GM23338 (cell line): ENCODE measurements around the gene ZNF397. TPM values are rescaled to one million over a fixed set of nuclear protein-coding genes. Genes with fewer than 3 reads are reported as not detected.

Source experiments
- ATAC-seq: fragments of 200-7000 bp; cut with Tn5 transposase; 3 replicates; pipeline ENCODE4 v1.9.1; 2020
- DNase-seq: peaks from one replicate; pipeline ENCODE4 v3.0.0-alpha.2; 2015; ENCODE audit warnings: low spot score
- H2AFZ ChIP-seq: fragments of 200-600 bp; sonication (generic); 2 replicates; pipeline ENCODE4 v1.8.0; 2016; ENCODE audit warnings: antibody characterized with exemption, mild to moderate bottlenecking, moderate library complexity
- H3F3A ChIP-seq: fragments of 200-600 bp; sonication (generic); replicated peaks from 2 replicates; pipeline ENCODE4 v1.8.0; 2017; ENCODE audit warnings: antibody characterized with exemption, mixed run types, low read depth
- H3K27ac ChIP-seq: fragments of 200-600 bp; sonication (generic); 2 replicates; pipeline ENCODE4 v1.6.1; 2016; ENCODE audit warnings: low read depth
- H3K27me3 ChIP-seq: fragments of 200-600 bp; sonication (generic); 2 replicates; pipeline ENCODE4 v1.8.0; 2016; ENCODE audit warnings: mild to moderate bottlenecking, mixed run types, moderate library complexity; ENCODE audit not compliant: insufficient read depth
- H3K36me3 ChIP-seq: fragments of 200-600 bp; sonication (generic); 2 replicates; pipeline ENCODE4 v1.8.0; 2016; ENCODE audit warnings: mild to moderate bottlenecking; ENCODE audit not compliant: insufficient read depth
- H3K4me1 ChIP-seq: fragments of 200-600 bp; sonication (generic); 2 replicates; pipeline ENCODE4 v1.8.0; 2016; ENCODE audit warnings: mild to moderate bottlenecking, moderate library complexity; ENCODE audit not compliant: insufficient read depth
- H3K4me2 ChIP-seq: fragments of 200-600 bp; sonication (generic); 2 replicates; pipeline ENCODE4 v1.7.1; 2017; ENCODE audit warnings: mixed run types
- H3K4me3 ChIP-seq: fragments of 200-600 bp; sonication (generic); 2 replicates; pipeline ENCODE4 v1.6.1; 2016; ENCODE audit warnings: mixed run types
- H3K79me2 ChIP-seq: fragments of 200-600 bp; sonication (generic); replicated peaks from 2 replicates; pipeline ENCODE4 v1.8.0; 2017; ENCODE audit warnings: mild to moderate bottlenecking; ENCODE audit not compliant: insufficient read depth
- H3K9me2 ChIP-seq: fragments of 200-600 bp; sonication (generic); 2 replicates; pipeline ENCODE4 v1.8.0; 2017; ENCODE audit not compliant: insufficient read depth
- H4K20me1 ChIP-seq: fragments of 200-600 bp; sonication (generic); replicated peaks from 2 replicates; pipeline ENCODE4 v1.8.0; 2017; ENCODE audit warnings: mild to moderate bottlenecking; ENCODE audit not compliant: insufficient read depth
- H3K27ac Mint-ChIP-seq: 2 replicates; pipeline ENCODE4 v1.8.0; 2020; ENCODE audit warnings: inconsistent platforms, mild to moderate bottlenecking, moderate library complexity, mixed read lengths
- H3K27me3 Mint-ChIP-seq: 3 replicates; pipeline ENCODE4 v1.8.0; 2022; ENCODE audit warnings: low read depth, mild to moderate bottlenecking, moderate library complexity, mixed read lengths, inconsistent platforms; ENCODE audit not compliant: insufficient read depth, poor library complexity
- H3K36me3 Mint-ChIP-seq: 3 replicates; pipeline ENCODE4 v1.8.0; 2021; ENCODE audit warnings: low read depth, mild to moderate bottlenecking, inconsistent platforms, moderate library complexity, mixed read lengths
- H3K4me1 Mint-ChIP-seq: 3 replicates; pipeline ENCODE4 v1.8.0; 2020; ENCODE audit warnings: mild to moderate bottlenecking, inconsistent platforms, mixed read lengths
- H3K4me3 Mint-ChIP-seq: 3 replicates; pipeline ENCODE4 v1.8.0; 2021; ENCODE audit warnings: moderate library complexity, mild to moderate bottlenecking, inconsistent platforms, mixed read lengths
- H3K9me3 Mint-ChIP-seq: 3 replicates; pipeline ENCODE4 v1.8.0; 2020; ENCODE audit warnings: moderate library complexity, mild to moderate bottlenecking, inconsistent platforms, mixed read lengths
- CREB1 ChIP-seq: fragments of 250-450 bp; sonication (Bioruptor Pico); IDR thresholded peaks from 2 replicates; pipeline ENCODE4 v1.5.0; 2020; ENCODE audit warnings: low read depth, mild to moderate bottlenecking, moderate library complexity
- CTCF ChIP-seq, 2 experiments: fragments of 200-600 bp in 1 of 2; sonication (generic) in 1 of 2; conservative IDR thresholded peaks; 2 replicates each; pipeline versions ENCODE4 v1.5.1 to v1.6.1; 2016 to 2017; ENCODE audit warnings: antibody characterized with exemption in 2 of 2, low read depth in 2 of 2, mild to moderate bottlenecking in 2 of 2, moderate library complexity in 1 of 2
- ETS1 ChIP-seq: IDR thresholded peaks from 2 replicates; pipeline ENCODE4 v1.6.1; 2016; ENCODE audit warnings: antibody characterized with exemption
- EZH2 ChIP-seq: fragments of 200-600 bp; sonication (generic); IDR thresholded peaks from one replicate; pipeline ENCODE4 v1.8.0; 2017; ENCODE audit warnings: antibody characterized with exemption, mild to moderate bottlenecking, low read depth; ENCODE audit not compliant: unreplicated experiment
- EZH2phosphoT487 ChIP-seq: fragments of 200-600 bp; sonication (generic); IDR thresholded peaks from one replicate; pipeline ENCODE4 v1.8.1; 2018; ENCODE audit warnings: antibody characterized with exemption; ENCODE audit not compliant: unreplicated experiment
- JUNB ChIP-seq: IDR thresholded peaks from one replicate; pipeline ENCODE4 v1.6.1; 2016; ENCODE audit warnings: antibody characterized with exemption; ENCODE audit not compliant: unreplicated experiment
- NANOG ChIP-seq: IDR thresholded peaks from 2 replicates; pipeline ENCODE4 v1.6.1; 2016; ENCODE audit warnings: antibody characterized with exemption, borderline replicate concordance
- POLR2AphosphoS5 ChIP-seq: IDR thresholded peaks from 2 replicates; pipeline ENCODE4 v1.6.1; 2016; ENCODE audit warnings: antibody characterized with exemption, low read depth
- STAT1 ChIP-seq: IDR thresholded peaks from one replicate; pipeline ENCODE4 v1.6.1; 2016; ENCODE audit warnings: antibody characterized with exemption; ENCODE audit not compliant: unreplicated experiment
- ZNF114 ChIP-seq: fragments of 250-450 bp; sonication (Bioruptor Pico); IDR thresholded peaks from 2 replicates; pipeline ENCODE4 v1.5.0; 2020; ENCODE audit warnings: mild to moderate bottlenecking, moderate library complexity
- ZNF331 ChIP-seq: fragments of 250-450 bp; sonication (Bioruptor Pico); IDR thresholded peaks from 2 replicates; pipeline ENCODE4 v1.5.0; 2020; ENCODE audit warnings: low read depth, mild to moderate bottlenecking, moderate library complexity
- ZNF462 ChIP-seq: fragments of 250-450 bp; sonication (Bioruptor Pico); IDR thresholded peaks from 2 replicates; pipeline ENCODE4 v1.5.0; 2020; ENCODE audit warnings: mild to moderate bottlenecking, moderate library complexity
- polyA plus RNA-seq: library from polyadenylated mRNA; unstranded; fragments of >200 nt; fragmentation: Nextera tagmentation; extraction: Ambion mirVana; gene quantifications from 2 replicates; pipeline ENCODE4 v1.2.1, GENCODE V29; 2016
- total RNA-seq: library from RNA; depleted of rRNA; stranded (reverse); fragments of >200 nt; shearing (Covaris generic); gene quantifications from 2 replicates; pipeline ENCODE4 v1.2.3, GENCODE V29; 2014
- TF ChIP-seq, protein P1 (sequence below): IDR thresholded peaks from one replicate; pipeline ENCODE4 v1.6.1; 2018; ENCODE audit warnings: antibody characterized with exemption; ENCODE audit not compliant: unreplicated experiment

The ZNF397 gene
- total and polyA plus RNA-seq, 2 experiments from 2014 or later: 19.1 to 48.6 TPM

DNA sequence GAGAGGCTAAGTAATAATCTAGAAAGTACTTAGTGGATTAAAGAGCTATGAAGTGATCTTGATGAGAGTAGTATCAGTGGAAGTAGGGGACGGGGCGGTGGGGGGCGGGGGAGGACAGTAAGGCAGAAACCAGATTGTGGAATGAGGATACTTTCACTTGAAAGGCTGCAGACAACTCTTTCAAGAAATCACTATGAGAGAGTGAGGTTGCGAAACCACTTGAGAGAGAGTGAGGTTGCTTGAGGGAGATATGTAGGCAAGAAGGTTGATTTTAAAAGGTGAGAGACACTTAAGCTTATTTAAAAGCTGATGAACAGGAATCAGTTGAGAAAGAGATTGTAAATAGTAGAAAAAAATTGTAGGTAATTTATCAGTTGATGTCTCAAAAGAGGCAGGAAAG is 3.8 kb downstream of the ZNF397 start:
- peaks cover 74% of the 10 kb centered on the region for H3K36me3 Mint-ChIP-seq
- H3K27me3 Mint-ChIP-seq: peaks cover 4% of the 10 kb centered on the region
- Histone ChIP-seq H3K27me3 (no peaks in the 10 kb centered on the region), H3K4me1 (no peaks in the 10 kb centered on the region), H3K4me3 (no peak overlapping the region), H4K20me1 (peaks cover 7% of the 10 kb centered on the region; the same call in 1 of the 2 replicates), H3K4me2 (no peak overlapping the region), H3K36me3 (peaks cover 61% of the 10 kb centered on the region), H3K27ac (no peak overlapping the region), H2AFZ (no peak overlapping the region), H3F3A (no peaks in the 10 kb centered on the region), H3K79me2 (peaks cover 30% of the 10 kb centered on the region), H3K9me2 (no peaks in the 10 kb centered on the region)
- DNase-seq (no peak), ATAC-seq (no peak)
- no peak overlapping the region for H3K4me3 Mint-ChIP-seq
- H3K4me1 Mint-ChIP-seq: peaks cover 3% of the 10 kb centered on the region; the same call in 2 of the 3 replicates
- no peak overlapping the region for H3K27ac Mint-ChIP-seq
- TF ChIP-seq, protein P1, sequence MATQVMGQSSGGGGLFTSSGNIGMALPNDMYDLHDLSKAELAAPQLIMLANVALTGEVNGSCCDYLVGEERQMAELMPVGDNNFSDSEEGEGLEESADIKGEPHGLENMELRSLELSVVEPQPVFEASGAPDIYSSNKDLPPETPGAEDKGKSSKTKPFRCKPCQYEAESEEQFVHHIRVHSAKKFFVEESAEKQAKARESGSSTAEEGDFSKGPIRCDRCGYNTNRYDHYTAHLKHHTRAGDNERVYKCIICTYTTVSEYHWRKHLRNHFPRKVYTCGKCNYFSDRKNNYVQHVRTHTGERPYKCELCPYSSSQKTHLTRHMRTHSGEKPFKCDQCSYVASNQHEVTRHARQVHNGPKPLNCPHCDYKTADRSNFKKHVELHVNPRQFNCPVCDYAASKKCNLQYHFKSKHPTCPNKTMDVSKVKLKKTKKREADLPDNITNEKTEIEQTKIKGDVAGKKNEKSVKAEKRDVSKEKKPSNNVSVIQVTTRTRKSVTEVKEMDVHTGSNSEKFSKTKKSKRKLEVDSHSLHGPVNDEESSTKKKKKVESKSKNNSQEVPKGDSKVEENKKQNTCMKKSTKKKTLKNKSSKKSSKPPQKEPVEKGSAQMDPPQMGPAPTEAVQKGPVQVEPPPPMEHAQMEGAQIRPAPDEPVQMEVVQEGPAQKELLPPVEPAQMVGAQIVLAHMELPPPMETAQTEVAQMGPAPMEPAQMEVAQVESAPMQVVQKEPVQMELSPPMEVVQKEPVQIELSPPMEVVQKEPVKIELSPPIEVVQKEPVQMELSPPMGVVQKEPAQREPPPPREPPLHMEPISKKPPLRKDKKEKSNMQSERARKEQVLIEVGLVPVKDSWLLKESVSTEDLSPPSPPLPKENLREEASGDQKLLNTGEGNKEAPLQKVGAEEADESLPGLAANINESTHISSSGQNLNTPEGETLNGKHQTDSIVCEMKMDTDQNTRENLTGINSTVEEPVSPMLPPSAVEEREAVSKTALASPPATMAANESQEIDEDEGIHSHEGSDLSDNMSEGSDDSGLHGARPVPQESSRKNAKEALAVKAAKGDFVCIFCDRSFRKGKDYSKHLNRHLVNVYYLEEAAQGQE: no peak
- TF ChIP-seq ETS1 (no peak), ZNF462 (CRISPR knock-in tag) (no peak), NANOG (no peak), CREB1 (CRISPR knock-in tag) (no peak), ZNF331 (CRISPR knock-in tag) (no peak), JUNB (no peak), EZH2 (no peak), STAT1 (no peak), POLR2AphosphoS5 (no peak), CTCF (conservative IDR thresholded peaks at IDR 0.05; ENCODE audit: low read depth in 2 of 2) (no peak), EZH2phosphoT487 (no peak), ZNF114 (CRISPR knock-in tag) (no peak)
- no peaks in the 10 kb centered on the region for H3K9me3 Mint-ChIP-seq
